Measurements from ENCODE around the gene KDM8.

DNA sequence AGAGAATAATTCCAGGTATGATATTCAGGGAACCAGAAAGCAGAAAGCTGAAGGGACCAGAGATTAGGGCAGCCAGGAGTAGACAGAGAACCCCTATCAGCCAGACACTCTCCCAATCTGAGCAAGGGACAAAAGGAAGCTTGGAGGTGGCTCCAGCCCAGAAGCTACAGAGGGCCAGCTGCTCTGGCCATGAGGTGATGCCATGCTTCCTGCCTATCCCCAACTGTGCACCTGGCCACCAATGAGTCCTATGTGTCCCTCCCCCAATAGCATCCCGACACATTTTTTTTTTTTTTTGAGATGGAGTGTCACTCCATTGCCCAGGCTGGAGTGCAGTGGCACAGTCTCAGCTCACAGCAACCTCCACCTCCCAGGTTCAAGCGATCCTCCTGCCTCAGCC, 35.3 kb downstream of the KDM8 start:
- TF ChIP-seq CTCF (conservative IDR thresholded peaks at IDR 0.05), result no peak
- TF ChIP-seq EZH2 (IDR thresholded peaks at IDR 0.05; ENCODE audit: low read depth), result no peak

Measured in PC-9 (cell line).